Upper lobe of right lung (tissue), 1 donor: ENCODE data around the gene NXN. TPM values are rescaled to one million over a fixed set of nuclear protein-coding genes. Genes with fewer than 3 reads are reported as not detected.
A peak's percentile ranks its signal among the peaks of the same experiment; 100 is the strongest.

Experiments
- ATAC-seq: fragments of 200-7000 bp; cut with Tn5 transposase; one replicate; pipeline ENCODE4 v1.9.1; 2020; ENCODE audit warnings: mild to moderate bottlenecking, moderate library complexity
- DNase-seq: peaks from one replicate; pipeline ENCODE4 v3.0.0-alpha.2; 2020
- H3K27ac ChIP-seq: fragments of 200-600 bp; one replicate; pipeline ENCODE4 v1.8.0; 2022
- H3K27me3 ChIP-seq: fragments of 200-600 bp; one replicate; pipeline ENCODE4 v1.8.0; 2022; ENCODE audit warnings: mild to moderate bottlenecking
- H3K36me3 ChIP-seq: fragments of 200-600 bp; one replicate; pipeline ENCODE4 v1.8.0; 2022
- H3K4me1 ChIP-seq: fragments of 200-600 bp; one replicate; pipeline ENCODE4 v1.8.0; 2022
- H3K4me3 ChIP-seq: fragments of 200-600 bp; one replicate; pipeline ENCODE4 v1.8.0; 2022; ENCODE audit warnings: mild to moderate bottlenecking
- H3K9me3 ChIP-seq: fragments of 200-600 bp; one replicate; pipeline ENCODE4 v1.8.0; 2022
- intact Hi-C: fragments of 100-400 bp; cut with DNase I; formaldehyde crosslinking; loops from one replicate; pipeline ENCODE4 v1.11.0; 2022
- total RNA-seq: library from RNA; stranded (reverse); fragmentation: NEBNext Ultra II Directional; extraction: Animal tissue kit (Norgen Biotek cat#: 25700); gene quantifications from one replicate; pipeline ENCODE4 v1.2.1, GENCODE V29; 2021
- TF ChIP-seq, protein P1 (sequence below): fragments of 200-600 bp; IDR thresholded peaks from one replicate; pipeline ENCODE4 v1.8.0; 2022; ENCODE audit warnings: antibody characterized with exemption
- donor health status: DM: no; HTN: yes; CAD: no; lungs with severe emphysema.

Gene NXN
- total RNA-seq, 1 donor from 2014 or later: 57.3 TPM

DNA sequence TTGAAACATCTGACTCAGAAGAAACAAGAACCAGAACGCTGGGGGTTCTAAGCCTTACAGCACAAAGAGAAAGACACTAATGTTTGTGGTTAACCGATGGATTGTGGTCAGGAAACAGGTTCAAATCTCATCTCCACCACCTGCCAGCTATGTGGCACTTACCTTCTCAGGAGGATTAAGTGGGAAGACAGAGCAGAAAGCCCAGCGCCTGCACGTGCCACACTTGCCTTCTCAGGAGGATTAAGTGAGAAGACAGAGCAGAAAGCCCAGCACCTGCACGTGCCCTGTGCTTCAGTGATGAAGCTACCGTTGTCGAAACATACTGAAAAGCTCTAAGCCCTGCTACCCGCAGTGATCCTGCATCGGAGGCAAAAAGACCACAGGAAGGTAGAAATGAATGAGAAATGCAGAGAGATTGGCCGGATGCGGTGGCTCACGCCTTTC is 90.6 kb downstream of the NXN start:
- ATAC-seq (no peak), DNase-seq (no peak)
- Histone ChIP-seq H3K27me3 (no peaks in the 10 kb centered on the region), H3K27ac (no peak overlapping the region), H3K4me1 (no peaks in the 10 kb centered on the region), H3K4me3 (no peak overlapping the region), H3K9me3 (no peaks in the 10 kb centered on the region), H3K36me3 (no peaks in the 10 kb centered on the region)
- TF ChIP-seq, protein P1, sequence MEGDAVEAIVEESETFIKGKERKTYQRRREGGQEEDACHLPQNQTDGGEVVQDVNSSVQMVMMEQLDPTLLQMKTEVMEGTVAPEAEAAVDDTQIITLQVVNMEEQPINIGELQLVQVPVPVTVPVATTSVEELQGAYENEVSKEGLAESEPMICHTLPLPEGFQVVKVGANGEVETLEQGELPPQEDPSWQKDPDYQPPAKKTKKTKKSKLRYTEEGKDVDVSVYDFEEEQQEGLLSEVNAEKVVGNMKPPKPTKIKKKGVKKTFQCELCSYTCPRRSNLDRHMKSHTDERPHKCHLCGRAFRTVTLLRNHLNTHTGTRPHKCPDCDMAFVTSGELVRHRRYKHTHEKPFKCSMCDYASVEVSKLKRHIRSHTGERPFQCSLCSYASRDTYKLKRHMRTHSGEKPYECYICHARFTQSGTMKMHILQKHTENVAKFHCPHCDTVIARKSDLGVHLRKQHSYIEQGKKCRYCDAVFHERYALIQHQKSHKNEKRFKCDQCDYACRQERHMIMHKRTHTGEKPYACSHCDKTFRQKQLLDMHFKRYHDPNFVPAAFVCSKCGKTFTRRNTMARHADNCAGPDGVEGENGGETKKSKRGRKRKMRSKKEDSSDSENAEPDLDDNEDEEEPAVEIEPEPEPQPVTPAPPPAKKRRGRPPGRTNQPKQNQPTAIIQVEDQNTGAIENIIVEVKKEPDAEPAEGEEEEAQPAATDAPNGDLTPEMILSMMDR: no peak
- intact Hi-C loops: no loop called here

DNA sequence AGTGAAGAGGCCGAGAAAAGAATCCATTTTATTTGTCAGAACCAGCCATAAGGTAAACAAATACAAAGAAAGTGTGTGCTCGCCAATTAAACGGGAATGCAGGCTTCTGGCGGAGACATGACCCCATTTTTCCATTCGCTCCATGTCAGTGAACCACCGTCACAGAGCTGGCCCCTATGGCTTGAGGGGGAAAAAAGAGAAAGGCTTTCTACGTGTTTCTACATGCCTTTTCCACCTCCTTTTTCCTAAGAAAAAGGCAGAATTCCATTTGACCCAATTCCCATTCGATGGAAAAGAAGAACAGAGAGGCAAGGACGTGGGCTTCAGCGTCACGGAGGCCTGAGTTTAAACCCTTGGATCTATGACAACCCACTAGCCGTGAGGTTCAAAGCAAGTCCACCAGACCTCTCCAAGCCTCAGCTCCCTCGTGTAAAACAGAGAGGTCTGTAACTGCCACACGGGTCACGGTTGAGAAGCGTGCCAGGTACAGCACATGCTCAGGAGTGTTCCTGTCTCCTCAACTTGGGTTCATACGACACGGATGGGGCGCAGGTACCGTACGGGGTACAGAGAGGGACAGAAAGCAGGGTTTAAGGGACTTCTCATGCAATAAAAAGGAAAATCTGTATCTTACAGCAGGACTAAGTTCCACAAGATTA is 91.9 kb downstream of the NXN start:
- intact Hi-C loops: no loop called here
- Histone ChIP-seq H3K4me3 (no peak overlapping the region), H3K27ac (peak overlapping the region; percentile 11), H3K36me3 (no peaks in the 10 kb centered on the region), H3K27me3 (no peaks in the 10 kb centered on the region), H3K4me1 (peaks cover 11% of the 10 kb centered on the region), H3K9me3 (no peaks in the 10 kb centered on the region)
- TF ChIP-seq, protein P1: no peak
- DNase-seq: no peak
- no peak for ATAC-seq

DNA sequence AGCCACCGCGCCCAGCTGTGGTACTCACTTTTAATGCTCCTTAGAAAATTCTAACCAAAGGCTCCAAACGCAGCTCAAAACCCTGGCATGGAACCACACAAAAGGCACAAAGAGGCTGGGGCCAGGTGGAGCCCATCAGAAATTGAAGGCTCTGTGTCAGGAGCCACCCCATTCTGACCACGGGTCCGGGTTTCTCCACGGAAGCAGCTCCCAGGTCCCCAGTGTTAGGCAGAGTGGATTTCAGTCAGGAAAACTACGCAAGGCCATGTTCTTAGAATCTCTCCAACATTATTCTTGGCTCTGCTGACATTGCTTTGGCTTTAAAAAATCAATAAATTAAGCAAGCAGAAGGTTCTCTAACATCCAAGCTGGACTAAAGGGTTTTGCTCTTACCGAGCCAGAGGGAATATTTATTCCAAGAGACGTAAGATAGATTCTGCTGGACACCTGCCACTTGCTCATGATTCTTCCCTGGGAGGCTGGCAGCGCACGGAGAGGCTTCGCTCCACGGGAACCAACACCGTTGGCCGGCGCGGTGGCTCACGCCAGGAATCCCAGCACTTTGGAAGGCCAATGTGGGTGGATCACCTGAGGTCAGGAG is 93.5 kb downstream of the NXN start:
- TF ChIP-seq, protein P1: no peak
- Histone ChIP-seq H3K4me1 (peaks cover 20% of the 10 kb centered on the region), H3K9me3 (no peaks in the 10 kb centered on the region), H3K27ac (no peak overlapping the region), H3K4me3 (no peak overlapping the region), H3K36me3 (no peaks in the 10 kb centered on the region), H3K27me3 (no peaks in the 10 kb centered on the region)
- intact Hi-C loops: no loop called here
- ATAC-seq: no peak
- DNase-seq: no peak

DNA sequence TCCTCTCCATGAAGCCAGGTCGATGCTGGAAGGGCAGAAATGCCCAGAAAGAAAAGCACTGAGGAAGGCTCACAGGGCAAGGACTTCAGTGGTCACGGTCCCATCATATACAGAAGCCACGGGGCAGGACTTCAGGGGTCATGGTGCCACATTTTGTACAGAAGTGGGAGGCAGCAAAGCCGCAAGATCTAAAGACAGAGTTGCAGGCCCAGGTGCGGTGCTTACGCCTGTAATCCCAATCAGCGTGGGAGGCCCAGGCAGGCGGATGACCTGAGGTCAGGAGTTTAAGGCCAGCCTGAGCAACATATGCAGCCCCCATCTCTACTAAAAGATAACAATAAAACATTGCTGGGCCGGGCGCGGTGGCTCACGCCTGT is 96.0 kb downstream of the NXN start:
- DNase-seq (no peak), ATAC-seq (no peak)
- Histone ChIP-seq H3K4me1 (peaks cover 40% of the 10 kb centered on the region), H3K9me3 (no peaks in the 10 kb centered on the region), H3K4me3 (no peak overlapping the region), H3K36me3 (no peaks in the 10 kb centered on the region), H3K27me3 (no peaks in the 10 kb centered on the region), H3K27ac (no peak overlapping the region)
- intact Hi-C loops: no loop called here
- TF ChIP-seq, protein P1: no peak

DNA sequence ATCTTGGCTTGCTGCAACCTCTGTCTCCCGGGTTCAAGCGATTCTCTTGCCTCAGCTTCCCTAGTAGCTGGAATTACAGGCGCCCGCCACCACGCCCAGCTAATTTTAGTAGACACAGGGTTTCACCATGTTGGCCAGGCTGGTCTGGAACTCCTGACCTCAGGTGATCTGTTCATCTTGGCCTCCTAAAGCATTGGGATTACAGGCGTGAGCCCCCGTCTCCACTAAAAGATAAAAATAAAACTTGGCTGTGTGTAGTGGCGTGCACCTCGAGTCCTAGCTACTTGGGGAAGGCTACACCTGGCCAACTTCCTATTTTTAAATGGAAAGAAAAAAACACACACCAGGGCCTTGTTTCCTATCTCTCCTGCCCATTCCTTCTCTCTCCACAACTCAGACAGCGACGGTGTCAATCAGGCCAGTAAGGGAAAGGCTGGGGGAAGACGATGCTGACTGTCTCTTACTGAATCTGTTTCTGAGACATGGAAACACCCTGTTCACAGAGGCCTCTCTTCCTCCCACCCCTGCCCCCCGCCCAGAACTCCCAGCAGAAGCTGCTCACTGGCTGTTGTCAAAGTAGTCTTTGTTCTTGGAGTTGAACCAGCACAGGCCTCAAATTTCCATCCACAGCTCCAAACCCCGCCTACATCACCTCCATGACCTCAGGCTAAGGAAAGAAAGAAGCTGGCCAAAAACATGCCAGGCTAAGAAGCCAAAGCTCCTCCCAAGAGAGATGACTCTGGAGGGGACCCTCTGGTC is 96.6 kb downstream of the NXN start:
- no peak for DNase-seq
- H3K4me3 ChIP-seq: no peak overlapping the region
- H3K27me3 ChIP-seq: no peaks in the 10 kb centered on the region
- TF ChIP-seq, protein P1: no peak
- peaks cover 43% of the 10 kb centered on the region for H3K4me1 ChIP-seq
- ATAC-seq: peak; percentile 12
- intact Hi-C loops: no loop called here
- H3K36me3 ChIP-seq: no peaks in the 10 kb centered on the region
- peak overlapping the region; percentile 74 for H3K27ac ChIP-seq
- no peaks in the 10 kb centered on the region for H3K9me3 ChIP-seq
